NCI-H1092 (cell line): ENCODE data around the gene CHCHD6.
A peak's percentile ranks its signal among the peaks of the same experiment; 100 is the strongest.

Experiments used
- DNase-seq: peaks from one replicate; lab custom pipeline; 2025; lab: John Stamatoyannopoulos, UW

The CHCHD6 gene

GRCh38 chr3:126994661-126995245 is 290.7 kb downstream of the CHCHD6 start:
- no peak for DNase-seq

GRCh38 chr3:126995254-126995780 is 291.3 kb downstream of the CHCHD6 start:
- no peak for DNase-seq

GRCh38 chr3:126995926-126996512 is 292.0 kb downstream of the CHCHD6 start:
- no peak for DNase-seq

- no peak for DNase-seq
Measured at GRCh38 chr3:126996905-126997304, 292.9 kb downstream of the CHCHD6 start.

GRCh38 chr3:126997455-126998038 is 293.5 kb downstream of the CHCHD6 start:
- DNase-seq: no peak

GRCh38 chr3:126998320-126998719 is 294.3 kb downstream of the CHCHD6 start:
- DNase-seq: no peak

GRCh38 chr3:126998728-126999127 is 294.7 kb downstream of the CHCHD6 start:
- peak; percentile 19 for DNase-seq

GRCh38 chr3:126999383-126999782 is 295.3 kb downstream of the CHCHD6 start:
- no peak for DNase-seq

GRCh38 chr3:127000119-127000518 is 296.1 kb downstream of the CHCHD6 start:
- DNase-seq: no peak

- DNase-seq: no peak
Measured at GRCh38 chr3:127000761-127001160, 296.7 kb downstream of the CHCHD6 start.

- no peak for DNase-seq
Measured at GRCh38 chr3:127001486-127002194, 297.6 kb downstream of the CHCHD6 start.

GRCh38 chr3:127002195-127003174 is 298.4 kb downstream of the CHCHD6 start:
- DNase-seq: no peak

GRCh38 chr3:127003175-127003555 is 299.1 kb downstream of the CHCHD6 start:
- DNase-seq: no peak

- no peak for DNase-seq
Measured at GRCh38 chr3:127003601-127004280, 299.7 kb downstream of the CHCHD6 start.

GRCh38 chr3:127004641-127005397 is 300.8 kb downstream of the CHCHD6 start:
- no peak for DNase-seq

- DNase-seq: no peak
Measured at GRCh38 chr3:127005864-127006500, 301.9 kb downstream of the CHCHD6 start.

GRCh38 chr3:127006781-127007436 is 302.9 kb downstream of the CHCHD6 start:
- no peak for DNase-seq

GRCh38 chr3:127008236-127008635 is 304.2 kb downstream of the CHCHD6 start:
- DNase-seq: no peak

- no peak for DNase-seq
Measured at GRCh38 chr3:127009531-127009930, 305.5 kb downstream of the CHCHD6 start.
